HG03469 (cell line): Measurements from ENCODE around the gene KLF2.

Experiments
- ATAC-seq: cut with Tn5 transposase; IDR thresholded peaks from one replicate; pipeline ENCODE4 v1.9.1; 2021; ENCODE audit warnings: mild to moderate bottlenecking, moderate library complexity, moderate number of reproducible peaks; ENCODE audit not compliant: unreplicated experiment

KLF2 gene

DNA sequence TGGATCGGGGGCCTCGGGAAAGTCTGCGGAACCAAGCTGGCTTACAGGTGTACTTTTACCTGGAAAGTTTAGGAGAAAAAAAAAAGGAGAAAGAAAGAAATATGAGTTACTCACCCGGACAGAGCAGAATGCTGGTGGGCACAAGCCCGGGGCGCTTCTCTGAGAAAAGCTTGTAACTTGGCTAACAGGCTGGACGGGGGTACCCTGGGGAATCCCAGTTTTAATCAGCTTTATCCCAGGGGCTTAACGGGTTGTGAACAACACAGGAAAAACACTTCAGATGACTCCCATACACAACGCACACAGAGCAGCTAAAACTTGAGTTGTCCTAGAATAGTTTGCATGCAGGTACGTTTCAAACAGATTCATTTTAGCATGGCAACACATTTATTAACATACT lies 37.3 kb downstream of the KLF2 start:
- ATAC-seq: no peak

DNA sequence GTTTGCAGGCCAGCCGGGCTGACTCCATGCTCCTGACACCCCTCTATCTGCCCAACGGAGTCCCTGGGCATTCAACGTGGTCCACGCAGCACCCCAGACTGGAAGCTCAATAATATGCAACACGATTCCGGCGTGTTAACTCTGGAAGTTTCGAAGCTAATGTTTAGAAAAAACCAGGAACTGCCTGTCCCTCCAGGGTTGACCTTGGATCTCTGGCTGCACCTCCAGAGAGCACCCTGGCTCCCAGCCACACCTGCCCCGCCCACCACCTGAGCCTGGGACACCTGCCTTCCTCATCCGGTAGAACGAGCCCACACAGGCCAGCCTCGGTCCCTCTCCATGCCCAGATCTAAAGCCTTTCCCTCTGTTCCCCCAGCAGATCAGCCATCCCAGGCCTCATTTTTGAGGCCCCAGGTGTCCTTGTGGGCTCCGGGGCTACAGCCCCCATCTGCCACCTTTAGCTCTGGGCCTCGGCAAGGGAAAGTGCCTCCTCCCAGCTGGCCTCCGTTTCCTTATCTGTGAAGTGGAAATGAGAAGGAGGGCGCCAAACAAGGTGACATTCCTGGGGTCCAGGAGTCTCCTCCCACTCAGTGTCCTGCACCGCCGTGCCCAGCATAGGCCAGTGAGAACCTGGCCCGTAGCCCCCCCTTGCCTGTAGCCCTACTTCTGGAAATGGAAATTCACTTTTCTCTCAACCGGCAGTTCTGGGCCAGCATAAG lies 38.7 kb downstream of the KLF2 start:
- no peak for ATAC-seq

DNA sequence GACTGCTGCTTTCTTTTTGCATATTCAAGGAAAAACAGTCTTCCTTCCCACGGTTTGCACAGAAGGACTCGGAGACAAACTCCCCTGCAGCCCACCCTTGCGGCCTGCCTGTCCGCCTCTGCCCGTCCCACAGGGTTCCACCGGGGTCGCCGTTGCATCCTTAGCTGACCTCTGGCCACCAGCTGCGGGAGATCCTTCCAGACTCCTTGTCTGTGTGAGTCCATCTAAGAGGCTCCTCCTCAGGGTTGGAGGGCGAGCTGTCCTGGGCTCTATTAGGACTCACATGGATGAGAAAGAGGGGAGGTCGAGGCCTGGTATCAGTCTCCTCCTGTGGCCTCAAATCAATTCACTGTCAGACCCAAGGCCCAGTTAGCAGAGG lies 39.2 kb downstream of the KLF2 start:
- ATAC-seq: no peak

DNA sequence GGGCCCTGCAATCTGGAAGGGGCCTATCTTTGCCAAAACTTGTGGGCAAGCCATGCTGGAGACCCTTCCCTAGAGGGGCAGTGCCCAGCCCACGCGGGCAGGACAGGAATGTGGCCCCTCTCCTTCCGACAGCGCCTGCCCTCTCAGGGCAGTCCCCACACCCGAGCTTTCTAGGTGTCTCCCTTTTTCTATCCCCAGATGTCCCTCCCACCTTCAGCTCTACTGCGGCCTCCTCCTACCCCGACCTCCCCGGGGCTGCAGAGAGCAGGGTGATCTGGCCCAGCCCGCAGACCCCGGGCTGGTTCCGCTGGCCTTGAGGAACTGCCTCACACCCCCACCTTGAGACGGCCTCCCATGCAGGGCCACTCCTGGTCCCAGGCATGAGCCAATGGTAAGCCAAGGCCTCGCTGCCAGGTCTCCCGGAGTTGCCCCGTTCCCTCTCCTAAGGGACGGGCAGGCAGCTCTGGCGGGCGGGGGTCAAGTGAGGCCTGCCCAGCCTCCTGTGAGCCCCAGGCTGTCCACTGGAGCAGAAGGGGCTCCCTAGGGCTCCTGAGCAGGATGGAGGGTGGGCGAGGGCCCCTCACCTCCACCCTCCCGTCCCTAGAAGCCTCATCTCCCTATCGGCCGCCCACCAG lies 39.7 kb downstream of the KLF2 start:
- no peak for ATAC-seq

DNA sequence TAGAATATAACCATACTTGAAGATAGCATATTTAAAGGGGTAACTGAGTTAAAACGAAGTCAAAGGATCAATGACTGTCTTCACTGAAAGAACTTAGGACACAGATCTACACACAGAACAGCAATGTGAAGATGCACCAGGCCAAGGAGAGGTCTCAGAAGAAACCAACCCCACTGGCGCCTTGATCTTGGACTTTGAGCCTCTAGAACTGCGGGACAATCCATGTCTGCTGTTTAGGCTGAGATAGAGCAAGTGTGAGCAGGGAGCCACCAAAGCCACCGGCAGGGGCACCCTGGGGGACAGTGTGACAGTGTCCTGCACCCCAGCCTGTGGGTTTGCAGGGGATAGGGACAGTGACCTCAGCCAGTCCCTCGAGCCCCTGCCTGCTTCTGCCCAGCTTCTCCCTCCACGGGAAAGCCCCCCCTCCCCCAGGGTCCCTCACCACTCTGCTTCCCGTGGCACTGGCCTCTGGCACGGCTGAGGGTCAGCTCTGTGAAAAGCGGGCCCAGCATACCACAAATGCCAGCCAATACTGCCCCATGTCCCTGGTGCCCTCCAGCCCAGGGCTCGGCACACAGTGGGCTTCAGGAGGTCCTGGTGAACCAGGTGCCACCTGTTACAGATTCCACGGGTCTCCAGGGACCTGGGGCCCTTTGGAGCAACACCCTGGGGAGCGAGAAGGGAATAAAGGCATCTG lies 40.8 kb downstream of the KLF2 start:
- no peak for ATAC-seq

DNA sequence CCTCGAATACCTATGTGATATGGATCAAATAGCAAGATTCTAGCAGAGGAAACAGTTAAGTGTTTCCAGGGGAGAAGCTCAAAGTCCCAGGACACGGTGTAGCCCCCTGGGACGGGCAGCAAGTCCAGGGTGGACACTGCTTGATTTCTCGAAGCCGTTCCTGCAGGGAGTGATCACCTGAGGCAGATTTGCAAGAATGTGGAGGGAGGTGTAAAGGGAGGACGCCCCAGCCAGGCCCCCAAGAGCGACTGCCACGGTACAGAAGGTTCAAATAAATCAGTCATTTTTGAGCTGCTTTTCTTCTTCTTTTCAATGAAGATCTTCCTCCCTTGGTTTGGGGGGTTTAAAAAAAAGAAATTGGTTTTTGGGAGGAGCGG lies 41.4 kb downstream of the KLF2 start:
- no peak for ATAC-seq

DNA sequence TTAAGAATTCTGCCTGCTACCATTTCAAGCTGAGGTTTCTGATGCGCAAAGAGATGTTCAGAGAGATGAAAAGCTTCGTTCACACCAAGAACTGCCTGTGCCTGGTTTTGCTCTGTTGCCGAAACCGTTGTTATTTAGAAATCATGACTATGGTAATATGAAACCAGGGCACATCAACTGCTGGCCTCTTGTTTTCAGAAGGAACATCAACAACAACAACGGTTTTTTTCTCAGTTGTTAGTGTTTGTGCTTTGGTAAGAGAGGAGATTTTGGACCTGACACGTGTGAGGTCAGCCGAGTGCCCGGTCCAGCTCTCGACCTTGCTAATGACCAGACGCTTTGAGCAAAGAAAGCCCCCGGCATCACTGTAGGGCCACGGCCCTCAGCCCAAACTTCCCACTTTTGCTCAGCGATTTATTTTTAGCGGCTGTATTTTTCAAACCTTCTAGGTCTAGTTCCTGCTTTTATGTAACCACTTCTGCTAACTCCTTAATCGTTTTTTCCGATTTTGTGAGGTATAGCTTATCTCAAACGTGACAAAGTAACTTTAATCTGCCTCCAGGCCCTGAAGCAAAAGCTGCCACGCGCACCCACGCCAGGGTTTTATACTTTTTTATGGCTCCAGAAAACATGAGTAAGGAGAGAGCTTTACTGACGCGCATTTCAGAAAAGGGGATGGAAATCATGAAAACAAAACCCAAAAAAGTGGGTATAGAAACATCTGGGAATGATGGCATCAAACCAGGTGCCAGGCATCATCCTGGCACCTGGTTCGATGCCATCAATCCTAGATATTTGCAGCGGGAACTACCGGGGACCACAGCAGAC lies 42.0 kb downstream of the KLF2 start:
- ATAC-seq: no peak

DNA sequence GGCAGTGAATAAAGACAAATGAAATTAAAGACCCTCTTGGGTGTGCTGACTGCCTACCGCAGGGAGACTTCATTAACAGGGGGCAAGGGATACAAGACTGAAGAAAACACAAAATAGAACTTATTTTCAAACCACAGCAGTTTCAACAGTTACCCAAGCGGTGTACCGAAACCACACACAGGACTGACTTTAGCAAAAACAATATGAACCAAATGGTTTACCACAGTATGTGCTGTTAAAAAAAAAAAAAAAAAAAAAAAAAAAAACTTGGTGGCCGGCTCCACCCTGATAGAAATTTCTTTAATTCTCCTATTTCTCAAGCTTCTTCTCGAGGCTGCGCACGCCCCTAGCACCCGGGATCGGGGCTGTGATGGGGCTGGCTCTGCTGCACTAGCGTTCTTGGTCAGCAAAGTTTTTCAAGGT lies 42.6 kb downstream of the KLF2 start:
- no peak for ATAC-seq

DNA sequence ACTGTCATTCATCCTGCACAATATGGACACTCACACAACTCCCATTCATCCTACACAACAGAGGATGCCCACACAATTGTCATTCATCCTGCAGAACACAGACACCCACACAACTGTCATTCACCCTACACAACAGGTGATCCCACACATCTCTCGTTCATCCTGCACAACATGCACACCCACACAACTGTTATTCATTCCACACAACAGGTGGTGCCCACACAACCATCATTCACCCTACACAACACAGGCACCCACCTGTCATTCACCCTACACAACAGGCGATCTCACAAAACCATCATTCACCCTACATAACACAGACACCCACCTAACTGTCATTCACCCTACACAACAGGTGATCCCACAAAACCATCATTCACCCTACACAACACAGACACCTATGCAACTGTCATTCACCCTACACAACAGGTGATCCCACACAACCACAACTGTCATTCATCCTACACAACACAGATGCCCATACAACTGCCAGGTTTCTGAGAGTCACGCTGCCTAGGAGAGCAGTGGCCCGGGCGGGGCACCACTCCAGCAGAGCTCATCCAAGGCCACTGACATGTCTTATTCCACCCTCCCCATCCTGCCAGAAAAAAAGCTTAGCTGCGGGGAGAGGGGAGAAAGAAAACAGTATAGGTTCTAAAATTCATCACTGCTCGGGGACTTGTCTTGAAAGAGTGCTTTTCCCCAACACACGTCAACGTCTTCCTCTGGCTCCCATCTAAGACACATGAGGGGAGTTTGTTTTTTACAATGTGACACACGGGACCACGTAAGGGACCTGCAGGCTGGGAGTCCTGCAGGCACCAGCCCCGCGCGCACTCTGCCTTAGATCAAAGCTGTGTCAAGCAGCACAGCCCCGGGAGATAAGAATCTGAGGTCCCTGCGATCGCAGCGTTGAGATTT lies 44.0 kb downstream of the KLF2 start:
- no peak for ATAC-seq

DNA sequence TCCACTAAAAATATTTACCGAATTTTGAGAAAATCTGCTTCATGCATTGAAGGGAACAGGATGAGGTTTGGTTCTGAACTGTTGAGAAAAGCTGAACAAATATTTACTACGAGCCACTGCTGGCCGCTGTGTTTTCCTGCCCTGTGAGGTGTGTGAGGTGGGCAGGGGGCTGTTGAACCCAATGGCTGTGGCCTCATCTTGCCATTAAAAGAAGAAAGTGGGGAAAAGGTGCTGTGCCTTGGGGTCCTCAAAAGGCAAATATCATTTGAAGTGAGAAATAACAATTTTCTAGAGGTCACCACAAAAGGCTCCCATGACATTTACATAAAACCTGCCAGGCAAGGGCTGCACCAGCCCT lies 44.7 kb downstream of the KLF2 start:
- ATAC-seq: no peak

DNA sequence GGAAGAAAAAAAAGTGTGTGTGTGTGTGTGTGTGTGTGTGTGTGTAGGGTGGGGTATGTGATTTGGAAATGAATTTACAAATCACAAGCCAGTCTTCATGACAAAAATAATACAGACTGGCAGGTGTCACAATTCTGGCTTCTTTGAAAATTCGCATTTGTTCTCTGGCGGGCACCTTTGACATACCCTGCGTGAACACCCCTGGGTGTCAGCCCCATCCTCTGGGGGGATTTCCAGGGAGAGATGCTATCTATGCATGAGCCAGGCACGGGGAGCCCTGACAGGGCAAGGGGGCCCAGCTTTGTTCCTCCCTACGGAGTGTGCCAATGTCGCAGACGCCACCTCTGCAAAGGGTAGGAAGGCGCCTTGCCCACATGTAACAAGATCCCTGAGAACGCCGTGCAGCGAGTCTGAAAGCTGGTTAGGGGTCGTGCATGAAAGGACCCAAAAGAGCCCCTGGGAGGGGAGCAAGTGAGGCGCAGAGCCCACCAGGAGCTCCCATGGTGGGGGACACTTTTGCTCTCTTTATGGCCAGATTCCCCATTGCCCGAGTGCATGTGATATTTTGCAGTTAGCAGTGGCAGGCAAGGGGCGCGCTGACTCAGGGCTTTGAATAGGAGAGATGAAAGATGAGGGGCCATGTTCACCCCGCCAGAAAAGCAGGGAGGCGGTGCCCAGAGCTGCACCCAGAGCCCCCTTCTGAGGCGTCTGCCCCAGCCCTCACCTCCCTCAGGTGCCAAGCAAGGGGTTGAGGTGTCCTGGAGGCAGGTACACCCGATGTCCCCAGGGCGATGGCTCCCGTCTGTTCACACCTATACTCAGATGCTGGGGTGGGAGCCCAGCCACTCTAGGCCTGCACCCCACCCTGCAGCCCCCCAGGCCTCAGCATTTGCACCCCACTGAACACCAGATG lies 45.3 kb downstream of the KLF2 start:
- ATAC-seq: no peak

DNA sequence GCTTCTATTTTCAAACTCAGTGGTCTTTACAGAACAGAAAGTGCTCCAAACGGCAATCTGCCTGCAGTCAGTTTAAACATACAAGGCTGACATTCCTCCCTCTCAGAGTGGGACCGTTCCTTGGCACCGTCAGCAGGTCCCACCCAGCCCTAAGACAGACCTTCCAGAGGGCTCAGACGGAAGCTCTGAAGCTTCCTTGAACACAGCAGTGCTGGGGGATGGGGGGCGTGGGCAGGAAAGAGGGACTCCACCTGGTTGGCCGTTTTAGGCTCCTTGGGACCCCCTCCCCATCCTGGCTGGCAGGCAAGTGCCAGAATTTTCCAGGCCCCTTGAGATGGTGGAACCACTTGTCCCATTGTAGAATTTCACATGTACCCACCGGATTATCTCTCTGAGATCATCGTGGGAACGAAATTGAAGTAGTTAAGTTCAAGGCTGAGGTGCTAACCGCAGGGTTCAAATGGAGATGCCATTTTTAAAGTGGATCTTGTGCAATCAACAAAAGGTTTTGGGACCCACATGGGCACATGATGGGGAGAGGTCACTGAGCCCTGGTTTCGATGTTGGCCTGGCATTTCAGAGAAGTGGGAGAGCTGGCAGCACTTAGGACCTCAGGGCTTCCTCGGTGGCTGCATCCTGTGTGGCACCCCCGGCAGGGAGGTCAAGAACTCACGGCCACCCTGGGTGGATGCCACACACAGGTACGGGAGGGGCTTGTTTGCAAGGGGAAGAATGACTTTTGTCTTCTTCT lies 46.2 kb downstream of the KLF2 start:
- no peak for ATAC-seq

DNA sequence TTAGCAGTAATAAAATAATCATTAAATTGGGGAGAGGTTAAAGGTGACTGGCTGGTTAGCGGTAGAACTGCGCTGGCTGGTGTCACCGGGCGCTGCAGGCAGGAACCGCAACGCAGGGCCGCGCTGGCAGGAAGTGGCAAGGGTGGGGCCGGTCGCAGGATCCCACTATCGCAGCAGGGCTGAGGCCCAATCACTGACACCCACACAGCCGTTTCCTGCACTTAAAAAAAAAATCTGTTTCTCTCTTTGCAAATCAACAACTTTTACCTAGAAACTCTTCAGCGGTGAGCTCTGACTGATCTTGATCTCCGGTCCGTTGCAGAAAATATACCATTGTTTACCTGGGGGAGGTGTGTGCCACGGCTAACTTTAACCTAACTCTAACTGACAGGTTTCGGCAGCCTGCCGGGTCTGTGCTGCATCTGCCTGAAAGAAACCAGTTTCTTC lies 46.9 kb downstream of the KLF2 start:
- peak; percentile 26 for ATAC-seq

DNA sequence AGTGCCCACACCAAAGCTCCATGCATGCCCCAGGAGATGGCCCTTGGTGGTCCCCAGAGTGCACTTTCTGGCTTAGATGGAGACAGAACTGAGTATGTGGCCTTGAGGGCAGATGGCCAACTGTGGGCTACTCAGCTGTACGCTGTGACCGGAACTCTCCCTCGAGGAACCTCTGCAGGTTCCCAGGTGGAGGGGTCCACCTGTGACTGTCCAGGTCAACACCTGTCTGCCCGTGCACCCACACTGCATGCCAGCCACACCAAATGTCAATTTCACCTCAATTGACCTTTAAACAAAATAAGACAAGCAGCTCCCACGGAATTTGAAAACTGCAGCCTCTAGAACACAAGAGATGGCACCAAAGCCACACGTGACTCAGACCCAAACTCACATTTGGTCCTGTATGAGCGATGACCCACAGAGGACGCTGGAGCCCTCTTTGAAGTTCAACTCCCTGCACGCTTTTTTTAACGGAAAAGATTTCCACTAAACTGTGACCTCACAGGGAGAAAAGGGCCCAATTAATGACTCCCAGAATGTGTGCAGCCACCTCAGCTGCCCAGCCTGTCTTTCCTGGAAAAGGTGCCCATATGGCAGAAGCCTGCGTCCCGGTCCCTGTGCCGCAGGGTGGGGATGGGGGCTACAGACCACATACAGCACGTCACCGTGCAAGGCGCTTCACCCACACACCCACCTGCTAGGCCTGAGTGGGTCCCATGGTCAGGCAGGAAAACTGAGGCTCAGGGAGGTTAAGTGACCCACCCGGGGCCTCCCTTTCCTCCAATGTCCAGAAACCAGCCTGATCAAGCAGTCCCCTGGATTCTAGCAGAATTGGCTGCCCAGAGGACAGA lies 47.7 kb downstream of the KLF2 start:
- ATAC-seq: no peak

DNA sequence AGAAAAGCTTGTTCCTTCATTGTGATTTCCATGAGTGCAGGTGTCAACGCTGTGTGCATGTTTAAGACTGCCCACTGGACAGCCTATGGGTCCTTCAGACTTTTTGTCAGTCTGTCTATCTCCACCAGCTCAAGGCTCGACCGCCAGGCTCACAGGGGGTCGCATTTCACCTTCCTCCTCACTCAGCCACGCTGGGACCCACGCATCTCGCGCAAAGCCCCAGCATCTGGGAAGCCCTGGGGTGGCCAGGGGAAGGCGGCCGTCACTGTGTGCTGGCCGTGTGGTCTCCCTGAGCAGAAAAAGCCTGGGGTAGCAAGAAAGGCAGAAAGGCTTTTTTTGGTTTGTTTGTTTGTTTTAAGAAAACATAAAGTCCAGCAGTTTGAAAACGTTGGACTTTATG lies 48.5 kb downstream of the KLF2 start:
- no peak for ATAC-seq

DNA sequence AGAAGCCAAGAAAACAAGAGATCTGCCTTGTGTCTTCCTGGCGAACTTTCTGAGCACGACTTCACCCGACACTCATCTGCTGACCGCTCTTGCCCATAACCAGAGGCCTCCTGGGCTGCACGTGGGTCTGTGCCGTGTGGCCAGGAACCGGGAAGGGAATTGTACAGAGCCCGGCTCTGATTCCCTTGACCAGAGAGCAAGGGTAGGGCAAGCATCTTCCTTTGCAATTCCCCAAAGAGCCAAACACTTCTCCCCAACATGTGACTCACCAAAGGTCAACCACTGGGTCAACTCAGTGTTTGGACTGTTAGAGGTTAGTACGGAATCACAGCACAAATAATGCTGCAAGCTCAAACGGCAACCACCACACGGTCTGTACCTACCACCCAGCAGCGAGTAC lies 48.9 kb downstream of the KLF2 start:
- ATAC-seq: no peak

DNA sequence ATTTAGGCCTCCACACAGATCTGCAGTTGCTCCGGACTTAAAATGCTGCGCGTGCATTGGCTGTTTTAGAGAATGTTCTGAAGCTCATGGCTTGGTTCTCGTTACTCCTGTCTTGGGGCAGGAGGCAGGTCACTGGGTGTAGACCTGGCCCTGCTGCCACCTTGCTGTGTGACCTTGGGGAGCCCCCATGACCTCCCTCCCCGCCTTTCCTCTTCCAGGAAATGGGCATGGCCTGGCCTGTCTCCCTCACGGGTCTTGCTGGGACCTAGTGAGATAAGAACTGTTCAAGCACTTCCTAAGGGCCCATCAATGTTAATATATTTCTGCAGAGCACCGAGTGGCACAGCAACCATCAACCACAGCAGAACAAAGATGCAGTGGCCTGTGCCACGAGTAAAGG lies 49.4 kb downstream of the KLF2 start:
- no peak for ATAC-seq

DNA sequence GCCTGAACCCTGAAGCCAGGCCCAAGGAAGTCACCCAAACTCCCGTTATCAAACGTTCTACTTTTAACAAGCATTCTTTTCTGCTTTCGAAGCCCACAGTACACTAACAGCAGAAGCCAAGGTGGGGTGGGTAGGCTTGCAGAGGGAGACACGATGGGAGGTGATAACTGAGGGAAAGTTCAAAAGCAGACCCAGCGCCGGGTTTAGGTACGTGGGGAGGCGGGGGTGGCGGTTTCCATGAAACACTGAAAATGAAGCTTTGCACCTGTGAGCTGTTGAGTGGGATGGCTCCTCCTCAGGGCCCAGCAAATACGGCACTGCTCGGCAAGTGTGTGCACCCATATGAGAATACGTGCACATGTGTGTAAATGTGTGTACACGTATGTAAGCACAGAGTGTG lies 49.8 kb downstream of the KLF2 start:
- ATAC-seq: no peak
